MG63 (cell line): ENCODE measurements around the gene MYCBP2. TPM values are rescaled to one million over a fixed set of nuclear protein-coding genes. Genes with fewer than 3 reads are reported as not detected.
"Not testable (repeated sequence)": the region's sequence is repeated elsewhere in the genome, so short reads cannot be mapped to it uniquely, and the experiment has no call there.

ENCODE experiments used
- DNase-seq: peaks from one replicate; pipeline ENCODE4 v3.0.0-alpha.2; 2020
- H3K27me3 ChIP-seq: fragments of 250-450 bp; sonication (Bioruptor Pico); 2 replicates; pipeline ENCODE4 v1.5.1; 2020; ENCODE audit warnings: mild to moderate bottlenecking, moderate library complexity
- H3K36me3 ChIP-seq: fragments of 250-450 bp; sonication (Bioruptor Pico); 2 replicates; pipeline ENCODE4 v1.5.1; 2020; ENCODE audit warnings: mild to moderate bottlenecking, moderate library complexity
- H3K4me3 ChIP-seq: fragments of 250-450 bp; sonication (Bioruptor Pico); 2 replicates; pipeline ENCODE4 v1.5.1; 2020; ENCODE audit warnings: mild to moderate bottlenecking, moderate library complexity
- H3K9me3 ChIP-seq: fragments of 250-450 bp; sonication (Bioruptor Pico); 2 replicates; pipeline ENCODE4 v1.5.1; 2020; ENCODE audit warnings: mild to moderate bottlenecking, moderate library complexity
- total RNA-seq: library from RNA; depleted of rRNA; stranded (reverse); fragments of >200 nt; shearing (Covaris generic); gene quantifications from 2 replicates; pipeline ENCODE4 v1.2.3, GENCODE V29; 2014; ENCODE audit warnings: low replicate concordance; rRNA removed

The MYCBP2 gene
- 3.8 and 20.5 TPM in 2 replicates for total RNA-seq

GRCh38 chr13:77326905-77327604 is at the start of gene MYCBP2:
TSS of gene MYCBP2 (minus strand) at chr13:77327094. CDS start at chr13:77326775, 319 bp downstream.
- DNase-seq = peak; percentile 97
- Histone ChIP-seq H3K27me3 (no peaks in the 10 kb centered on the region), H3K4me3 (peak within 1 kb of the TSS; percentile 82), H3K36me3 (no peaks in the 10 kb centered on the region), H3K9me3 (no peaks in the 10 kb centered on the region)

GRCh38 chr13:77375560-77376108 is 48.7 kb upstream of the MYCBP2 start:
- Histone ChIP-seq H3K9me3 (no peaks in the 10 kb centered on the region), H3K4me3 (no peak overlapping the region), H3K36me3 (no peaks in the 10 kb centered on the region), H3K27me3 (no peaks in the 10 kb centered on the region)
- no peak for DNase-seq

GRCh38 chr13:77374786-77375185 is 47.9 kb upstream of the MYCBP2 start:
- no peak for DNase-seq
- H3K36me3 ChIP-seq = no peaks in the 10 kb centered on the region
- H3K9me3 ChIP-seq = no peaks in the 10 kb centered on the region
- H3K27me3 ChIP-seq = no peaks in the 10 kb centered on the region
- no peak overlapping the region for H3K4me3 ChIP-seq

- no peak overlapping the region for H3K4me3 ChIP-seq
- DNase-seq = no peak
Measured at GRCh38 chr13:77374339-77374738, 47.4 kb upstream of the MYCBP2 start.

GRCh38 chr13:77373502-77373901 is 46.6 kb upstream of the MYCBP2 start:
- Histone ChIP-seq H3K36me3 (no peaks in the 10 kb centered on the region), H3K27me3 (no peaks in the 10 kb centered on the region), H3K9me3 (no peaks in the 10 kb centered on the region), H3K4me3 (no peak overlapping the region)
- no peak for DNase-seq

More at GRCh38 chr13:77374339-77374738, 47.4 kb upstream of the MYCBP2 start:
- Histone ChIP-seq H3K36me3 (no peaks in the 10 kb centered on the region), H3K27me3 (no peaks in the 10 kb centered on the region), H3K9me3 (no peaks in the 10 kb centered on the region)

GRCh38 chr13:77372275-77372674 is 45.4 kb upstream of the MYCBP2 start:
- Histone ChIP-seq H3K27me3 (no peaks in the 10 kb centered on the region), H3K4me3 (no peak overlapping the region), H3K36me3 (no peaks in the 10 kb centered on the region), H3K9me3 (no peaks in the 10 kb centered on the region)
- DNase-seq = no peak

GRCh38 chr13:77370888-77371287 is 44.0 kb upstream of the MYCBP2 start:
- DNase-seq = no peak
- Histone ChIP-seq H3K9me3 (no peaks in the 10 kb centered on the region), H3K27me3 (no peaks in the 10 kb centered on the region), H3K4me3 (no peak overlapping the region), H3K36me3 (no peaks in the 10 kb centered on the region)

- no peaks in the 10 kb centered on the region for H3K36me3 ChIP-seq
- H3K9me3 ChIP-seq = no peaks in the 10 kb centered on the region
- no peaks in the 10 kb centered on the region for H3K27me3 ChIP-seq
- no peak for DNase-seq
- H3K4me3 ChIP-seq = no peak overlapping the region
Measured at GRCh38 chr13:77362166-77362565, 35.3 kb upstream of the MYCBP2 start.

GRCh38 chr13:77360032-77360685 is 33.3 kb upstream of the MYCBP2 start:
- no peaks in the 10 kb centered on the region for H3K9me3 ChIP-seq
- H3K36me3 ChIP-seq = no peaks in the 10 kb centered on the region
- no peak overlapping the region for H3K4me3 ChIP-seq
- no peaks in the 10 kb centered on the region for H3K27me3 ChIP-seq
- DNase-seq = no peak

- Histone ChIP-seq H3K4me3 (no peak overlapping the region), H3K27me3 (no peaks in the 10 kb centered on the region), H3K9me3 (no peaks in the 10 kb centered on the region), H3K36me3 (no peaks in the 10 kb centered on the region)
- no peak for DNase-seq
Measured at GRCh38 chr13:77359171-77359570, 32.3 kb upstream of the MYCBP2 start.

GRCh38 chr13:77358001-77358400 is 31.1 kb upstream of the MYCBP2 start:
- H3K4me3 ChIP-seq = no peak overlapping the region
- H3K9me3 ChIP-seq = no peaks in the 10 kb centered on the region
- no peaks in the 10 kb centered on the region for H3K36me3 ChIP-seq
- no peaks in the 10 kb centered on the region for H3K27me3 ChIP-seq
- no peak for DNase-seq

GRCh38 chr13:77356155-77356554 is 29.3 kb upstream of the MYCBP2 start:
- Histone ChIP-seq H3K36me3 (no peaks in the 10 kb centered on the region), H3K9me3 (no peaks in the 10 kb centered on the region), H3K4me3 (no peak overlapping the region), H3K27me3 (no peaks in the 10 kb centered on the region)
- DNase-seq = no peak

GRCh38 chr13:77353995-77354394 is 27.1 kb upstream of the MYCBP2 start:
- no peaks in the 10 kb centered on the region for H3K27me3 ChIP-seq
- no peaks in the 10 kb centered on the region for H3K9me3 ChIP-seq
- no peak overlapping the region for H3K4me3 ChIP-seq
- H3K36me3 ChIP-seq = no peaks in the 10 kb centered on the region
- DNase-seq = no peak

- H3K4me3 ChIP-seq = no peak overlapping the region
- DNase-seq = no peak
- H3K36me3 ChIP-seq = no peaks in the 10 kb centered on the region
- H3K27me3 ChIP-seq = no peaks in the 10 kb centered on the region
- H3K9me3 ChIP-seq = no peaks in the 10 kb centered on the region
Measured at GRCh38 chr13:77351315-77351714, 24.4 kb upstream of the MYCBP2 start.

GRCh38 chr13:77350811-77351210 is 23.9 kb upstream of the MYCBP2 start:
- H3K36me3 ChIP-seq = no peaks in the 10 kb centered on the region
- H3K27me3 ChIP-seq = no peaks in the 10 kb centered on the region
- no peak for DNase-seq
- H3K4me3 ChIP-seq = no peak overlapping the region
- H3K9me3 ChIP-seq = no peaks in the 10 kb centered on the region

GRCh38 chr13:77349365-77349764 is 22.5 kb upstream of the MYCBP2 start:
- Histone ChIP-seq H3K27me3 (no peaks in the 10 kb centered on the region), H3K36me3 (no peaks in the 10 kb centered on the region), H3K4me3 (no peak overlapping the region), H3K9me3 (no peaks in the 10 kb centered on the region)
- DNase-seq = no peak

GRCh38 chr13:77347351-77347750 is 20.5 kb upstream of the MYCBP2 start:
- H3K27me3 ChIP-seq, DNase-seq, H3K4me3 ChIP-seq, H3K36me3 ChIP-seq, H3K9me3 ChIP-seq: not testable (repeated sequence)
